Right atrium auricular region (tissue), 2 donors: ENCODE measurements around the gene LYPD6B. TPM values are rescaled to one million over a fixed set of nuclear protein-coding genes. Genes with fewer than 3 reads are reported as not detected.

ENCODE experiments used
- DNase-seq: peaks from one replicate; pipeline ENCODE4 v3.0.0-alpha.2; 2019; ENCODE audit warnings: low spot score
- H3K27ac ChIP-seq, 2 donors: fragments of 200-600 bp; sonication (generic); 1 replicate in 1 of 2; 2 replicates in 1 of 2; pipeline ENCODE4 v1.5.1; 2016 to 2019
- H3K27me3 ChIP-seq, 2 donors: fragments of 200-600 bp; sonication (generic); one replicate each; pipeline versions ENCODE4 v1.5.1 to v1.6.0; 2017 to 2019
- H3K36me3 ChIP-seq: fragments of 200-600 bp; sonication (generic); one replicate; pipeline ENCODE4 v1.5.1; 2016
- H3K4me1 ChIP-seq, 2 donors: fragments of 200-600 bp; sonication (generic); one replicate each; pipeline versions ENCODE4 v1.5.1 to v1.6.0; 2017 to 2019
- H3K4me3 ChIP-seq, 2 donors: fragments of 200-600 bp; sonication (generic); 1 replicate in 1 of 2; 2 replicates in 1 of 2; pipeline ENCODE4 v1.5.1; 2017 to 2019; ENCODE audit warnings: mild to moderate bottlenecking in 1 of 2, moderate library complexity in 1 of 2
- H3K9me3 ChIP-seq, 2 donors: fragments of 200-600 bp; sonication (generic); one replicate each; pipeline ENCODE4 v1.5.1; 2019
- total RNA-seq, 2 donors: library from RNA; depleted of rRNA; stranded (reverse); fragments of >200 nt; gene quantifications; one replicate each; pipeline ENCODE4 v1.1.0, GENCODE V29; 2016
- TF ChIP-seq, protein P1 (sequence below), 2 donors: fragments of 200-600 bp; sonication (generic); IDR thresholded peaks; one replicate each; pipeline ENCODE4 v1.5.1; 2019; ENCODE audit warnings: antibody characterized with exemption in 2 of 2

Gene LYPD6B
- total RNA-seq, 2 donors from 2014 or later = 0.28 TPM; not detected in 1

DNA sequence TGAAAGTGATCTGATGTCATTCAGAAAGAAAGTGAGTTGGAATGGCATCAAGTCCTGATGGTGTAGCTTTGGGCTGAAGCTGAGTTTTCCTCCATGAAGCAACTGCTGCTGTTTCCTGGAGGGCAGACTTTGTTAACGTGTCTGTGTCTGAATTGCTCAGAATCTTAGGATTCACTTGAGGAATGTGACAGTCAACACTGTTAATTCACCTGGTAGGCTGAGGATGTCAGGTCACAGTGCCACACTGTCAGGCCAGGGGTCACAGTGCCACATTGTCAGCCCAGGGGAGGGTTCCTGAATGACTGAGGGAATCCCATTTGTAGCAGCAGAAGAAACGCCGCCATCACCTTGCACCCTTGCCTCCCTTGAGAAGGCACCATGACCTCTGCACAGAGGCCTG is 39.4 kb downstream of the LYPD6B start:
- TF ChIP-seq, protein P1, sequence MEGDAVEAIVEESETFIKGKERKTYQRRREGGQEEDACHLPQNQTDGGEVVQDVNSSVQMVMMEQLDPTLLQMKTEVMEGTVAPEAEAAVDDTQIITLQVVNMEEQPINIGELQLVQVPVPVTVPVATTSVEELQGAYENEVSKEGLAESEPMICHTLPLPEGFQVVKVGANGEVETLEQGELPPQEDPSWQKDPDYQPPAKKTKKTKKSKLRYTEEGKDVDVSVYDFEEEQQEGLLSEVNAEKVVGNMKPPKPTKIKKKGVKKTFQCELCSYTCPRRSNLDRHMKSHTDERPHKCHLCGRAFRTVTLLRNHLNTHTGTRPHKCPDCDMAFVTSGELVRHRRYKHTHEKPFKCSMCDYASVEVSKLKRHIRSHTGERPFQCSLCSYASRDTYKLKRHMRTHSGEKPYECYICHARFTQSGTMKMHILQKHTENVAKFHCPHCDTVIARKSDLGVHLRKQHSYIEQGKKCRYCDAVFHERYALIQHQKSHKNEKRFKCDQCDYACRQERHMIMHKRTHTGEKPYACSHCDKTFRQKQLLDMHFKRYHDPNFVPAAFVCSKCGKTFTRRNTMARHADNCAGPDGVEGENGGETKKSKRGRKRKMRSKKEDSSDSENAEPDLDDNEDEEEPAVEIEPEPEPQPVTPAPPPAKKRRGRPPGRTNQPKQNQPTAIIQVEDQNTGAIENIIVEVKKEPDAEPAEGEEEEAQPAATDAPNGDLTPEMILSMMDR (IDR thresholded peaks at IDR 0.05) = no peak
- Histone ChIP-seq H3K9me3 (no peaks in the 10 kb centered on the region), H3K27me3 (no peaks in the 10 kb centered on the region), H3K27ac (no peak overlapping the region), H3K36me3 (no peaks in the 10 kb centered on the region), H3K4me1 (no peaks in the 10 kb centered on the region), H3K4me3 (no peak overlapping the region)
- DNase-seq = no peak

DNA sequence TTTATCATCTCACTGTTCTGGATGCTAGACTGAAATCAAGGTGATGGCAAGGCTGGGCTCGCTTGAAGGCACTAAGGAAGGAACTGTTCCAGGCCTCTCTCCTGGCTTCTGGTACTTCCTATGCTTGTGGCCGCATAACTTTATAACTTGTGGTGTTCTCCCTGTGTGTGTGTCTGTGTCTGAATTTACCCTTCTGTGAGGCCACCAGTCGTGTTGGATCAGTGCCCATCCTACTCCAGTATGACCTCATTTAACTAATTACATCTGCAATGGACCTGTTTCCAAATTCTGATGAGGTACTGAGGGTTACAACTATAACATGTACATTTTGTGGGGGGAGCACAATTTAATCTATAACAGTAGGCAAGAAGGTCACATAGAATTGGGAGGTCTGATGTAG is 41.6 kb downstream of the LYPD6B start:
- no peaks in the 10 kb centered on the region for H3K4me1 ChIP-seq
- no peak for DNase-seq
- H3K27ac ChIP-seq = no peak overlapping the region
- no peak overlapping the region for H3K4me3 ChIP-seq
- TF ChIP-seq, protein P1 (IDR thresholded peaks at IDR 0.05) = no peak
- no peaks in the 10 kb centered on the region for H3K9me3 ChIP-seq
- H3K36me3 ChIP-seq = no peaks in the 10 kb centered on the region
- H3K27me3 ChIP-seq = no peaks in the 10 kb centered on the region

DNA sequence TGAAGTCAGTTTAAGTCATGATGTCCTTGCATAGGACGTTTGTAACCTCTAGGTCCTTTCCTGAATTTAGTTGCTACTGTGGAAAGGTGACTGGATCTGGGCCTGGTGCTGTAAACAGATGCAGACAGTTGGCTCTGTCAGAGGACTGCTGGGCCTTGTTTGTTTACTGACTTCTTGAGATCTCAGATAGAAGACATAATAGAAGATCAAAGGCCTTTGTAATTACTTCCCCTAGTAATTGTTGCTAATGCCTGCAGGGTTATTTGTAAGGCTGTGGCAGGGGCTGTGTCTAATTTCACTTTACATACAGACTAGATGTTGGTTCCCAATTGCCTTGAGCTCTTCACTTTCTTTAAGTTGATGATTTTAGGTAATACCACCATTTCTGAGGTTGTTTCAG is 42.5 kb downstream of the LYPD6B start:
- Histone ChIP-seq H3K27ac (no peak overlapping the region), H3K4me1 (no peaks in the 10 kb centered on the region), H3K9me3 (no peaks in the 10 kb centered on the region), H3K27me3 (no peaks in the 10 kb centered on the region), H3K4me3 (no peak overlapping the region), H3K36me3 (no peaks in the 10 kb centered on the region)
- TF ChIP-seq, protein P1 (IDR thresholded peaks at IDR 0.05) = no peak
- DNase-seq = no peak

DNA sequence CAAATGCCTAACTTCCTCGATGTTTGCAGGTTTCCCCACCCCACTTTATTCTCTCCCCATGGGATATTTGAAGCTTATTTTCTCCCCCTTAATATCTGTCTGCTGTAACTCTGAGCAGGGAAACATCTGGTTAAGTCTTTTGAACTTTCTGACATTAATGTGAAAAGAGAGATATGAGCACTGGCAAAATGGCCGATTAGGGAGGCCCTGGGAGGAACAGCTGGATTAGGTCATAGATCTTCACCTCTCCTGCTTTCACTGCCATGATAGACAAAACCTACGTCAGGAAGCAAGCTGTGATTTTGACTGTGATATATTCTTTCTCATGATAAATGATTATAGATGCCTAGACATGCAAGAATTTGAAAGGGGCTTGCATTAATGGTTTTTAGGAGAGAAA is 43.6 kb downstream of the LYPD6B start:
- Histone ChIP-seq H3K27ac (no peak overlapping the region), H3K36me3 (no peaks in the 10 kb centered on the region), H3K27me3 (no peaks in the 10 kb centered on the region), H3K4me3 (no peak overlapping the region), H3K4me1 (no peaks in the 10 kb centered on the region), H3K9me3 (no peaks in the 10 kb centered on the region)
- TF ChIP-seq, protein P1 (IDR thresholded peaks at IDR 0.05) = no peak
- no peak for DNase-seq

DNA sequence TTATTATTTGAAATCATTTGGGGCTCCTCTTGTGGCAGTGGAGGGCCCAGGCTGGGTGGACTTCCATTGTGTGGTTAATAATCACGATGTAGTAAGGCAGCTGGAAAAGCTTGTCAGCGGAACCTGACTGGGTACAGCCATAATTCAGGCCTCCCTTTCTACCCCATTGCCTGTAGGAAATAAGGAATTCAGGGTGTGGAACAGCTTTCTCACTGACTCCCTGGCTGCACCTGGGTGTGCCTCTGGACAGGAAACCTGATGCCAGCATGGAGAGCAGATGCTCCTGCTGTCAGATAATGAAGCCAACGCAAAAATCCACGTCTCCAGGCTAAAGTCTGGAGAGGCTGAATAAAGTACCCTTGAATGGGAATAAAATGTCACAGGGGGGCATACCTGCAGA is 44.2 kb downstream of the LYPD6B start:
- no peaks in the 10 kb centered on the region for H3K4me1 ChIP-seq
- no peak overlapping the region for H3K27ac ChIP-seq
- no peaks in the 10 kb centered on the region for H3K36me3 ChIP-seq
- no peaks in the 10 kb centered on the region for H3K9me3 ChIP-seq
- TF ChIP-seq, protein P1 (IDR thresholded peaks at IDR 0.05) = no peak
- DNase-seq = no peak
- H3K27me3 ChIP-seq = no peaks in the 10 kb centered on the region
- no peak overlapping the region for H3K4me3 ChIP-seq
